Uterus (tissue), 2 donors: ENCODE data around the gene KMT2E.

Experiments used
- POLR2A ChIP-seq, 2 donors: fragments of 450-650 bp; IDR thresholded peaks; one replicate each; pipeline ENCODE4 v1.6.1; 2016; ENCODE audit warnings: antibody characterized with exemption in 2 of 2, mild to moderate bottlenecking in 1 of 2, moderate library complexity in 1 of 2
- TF ChIP-seq, protein P1 (sequence below), 4 experiments: fragments of 200-600 bp in 2 of 4; fragments of 450-650 bp in 2 of 4; sonication (generic) in 2 of 4; IDR thresholded peaks; one replicate each; pipeline ENCODE4 v1.5.1; 2016 to 2019; ENCODE audit warnings: antibody characterized with exemption in 4 of 4, mild to moderate bottlenecking in 2 of 4, moderate library complexity in 1 of 4

DNA sequence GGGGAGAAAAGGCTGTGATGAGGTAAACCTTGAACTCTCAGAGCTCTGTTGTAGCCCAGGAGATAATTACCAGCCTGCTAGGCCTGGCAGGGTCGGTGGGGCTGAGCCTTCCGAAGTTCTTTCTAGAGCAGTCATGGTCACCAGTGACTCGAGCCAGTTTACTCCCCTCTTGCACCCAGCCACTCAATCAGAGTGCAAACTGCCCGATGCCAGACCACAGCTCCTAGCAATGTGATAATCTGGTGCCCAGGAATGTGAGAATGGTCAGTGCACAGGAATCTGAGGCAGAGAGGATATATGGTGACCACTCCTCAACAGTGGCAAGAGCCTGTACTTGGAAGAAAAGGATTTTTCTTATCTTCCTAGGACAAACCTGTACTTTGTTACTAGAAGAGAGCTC, 46.4 kb upstream of the KMT2E start:
- TF ChIP-seq POLR2A (IDR thresholded peaks at IDR 0.05): no peak
- TF ChIP-seq, protein P1, sequence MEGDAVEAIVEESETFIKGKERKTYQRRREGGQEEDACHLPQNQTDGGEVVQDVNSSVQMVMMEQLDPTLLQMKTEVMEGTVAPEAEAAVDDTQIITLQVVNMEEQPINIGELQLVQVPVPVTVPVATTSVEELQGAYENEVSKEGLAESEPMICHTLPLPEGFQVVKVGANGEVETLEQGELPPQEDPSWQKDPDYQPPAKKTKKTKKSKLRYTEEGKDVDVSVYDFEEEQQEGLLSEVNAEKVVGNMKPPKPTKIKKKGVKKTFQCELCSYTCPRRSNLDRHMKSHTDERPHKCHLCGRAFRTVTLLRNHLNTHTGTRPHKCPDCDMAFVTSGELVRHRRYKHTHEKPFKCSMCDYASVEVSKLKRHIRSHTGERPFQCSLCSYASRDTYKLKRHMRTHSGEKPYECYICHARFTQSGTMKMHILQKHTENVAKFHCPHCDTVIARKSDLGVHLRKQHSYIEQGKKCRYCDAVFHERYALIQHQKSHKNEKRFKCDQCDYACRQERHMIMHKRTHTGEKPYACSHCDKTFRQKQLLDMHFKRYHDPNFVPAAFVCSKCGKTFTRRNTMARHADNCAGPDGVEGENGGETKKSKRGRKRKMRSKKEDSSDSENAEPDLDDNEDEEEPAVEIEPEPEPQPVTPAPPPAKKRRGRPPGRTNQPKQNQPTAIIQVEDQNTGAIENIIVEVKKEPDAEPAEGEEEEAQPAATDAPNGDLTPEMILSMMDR (IDR thresholded peaks at IDR 0.05): no peak
